HG03095 (cell line): ENCODE results near the gene LPP.

Source experiments
- ATAC-seq: cut with Tn5 transposase; IDR thresholded peaks from one replicate; pipeline ENCODE4 v1.9.1; 2021; ENCODE audit warnings: moderate library complexity; ENCODE audit not compliant: unreplicated experiment

LPP gene

GRCh38 chr3:188351648-188352047 is 197.7 kb downstream of the LPP start:
- no peak for ATAC-seq

GRCh38 chr3:188352196-188352927 is 198.4 kb downstream of the LPP start:
- no peak for ATAC-seq

GRCh38 chr3:188353426-188353825 is 199.5 kb downstream of the LPP start:
- no peak for ATAC-seq

- ATAC-seq: no peak
Measured at GRCh38 chr3:188358787-188359493, 205.0 kb downstream of the LPP start.

- no peak for ATAC-seq
Measured at GRCh38 chr3:188360364-188360881, 206.5 kb downstream of the LPP start.

GRCh38 chr3:188361888-188362287 is 207.9 kb downstream of the LPP start:
- ATAC-seq: no peak

GRCh38 chr3:188362405-188362831 is 208.5 kb downstream of the LPP start:
- no peak for ATAC-seq

- no peak for ATAC-seq
Measured at GRCh38 chr3:188365184-188365583, 211.2 kb downstream of the LPP start.

GRCh38 chr3:188365988-188366698 is 212.2 kb downstream of the LPP start:
- ATAC-seq: no peak

GRCh38 chr3:188367678-188368077 is 213.7 kb downstream of the LPP start:
- ATAC-seq: no peak

- ATAC-seq: no peak
Measured at GRCh38 chr3:188369526-188369925, 215.6 kb downstream of the LPP start.

- ATAC-seq: no peak
Measured at GRCh38 chr3:188370081-188370830, 216.3 kb downstream of the LPP start.

- no peak for ATAC-seq
Measured at GRCh38 chr3:188378786-188379185, 224.8 kb downstream of the LPP start.

GRCh38 chr3:188380252-188380651 is 226.3 kb downstream of the LPP start:
- no peak for ATAC-seq

- no peak for ATAC-seq
Measured at GRCh38 chr3:188380722-188381121, 226.8 kb downstream of the LPP start.

- ATAC-seq: no peak
Measured at GRCh38 chr3:188383748-188384147, 229.8 kb downstream of the LPP start.

- no peak for ATAC-seq
Measured at GRCh38 chr3:188385295-188385694, 231.3 kb downstream of the LPP start.

- ATAC-seq: peak; percentile 95
Measured at GRCh38 chr3:188389711-188390342, 235.9 kb downstream of the LPP start.

- peak; percentile 12 for ATAC-seq
Measured at GRCh38 chr3:188390343-188390718, 236.4 kb downstream of the LPP start.

GRCh38 chr3:188390775-188391443 is 237.0 kb downstream of the LPP start:
- peak; percentile 16 for ATAC-seq
